Hepatocyte (in vitro differentiated cells): ENCODE results near the gene TMEM41A.

Source experiments
- EZH2 ChIP-seq: fragments of 200-600 bp; sonication (generic); IDR thresholded peaks from 2 replicates; pipeline ENCODE4 v1.6.1; 2016; ENCODE audit warnings: antibody characterized with exemption, mild to moderate bottlenecking, borderline replicate concordance
- EZH2phosphoT487 ChIP-seq: fragments of 200-600 bp; sonication (generic); IDR thresholded peaks from one replicate; pipeline ENCODE4 v1.6.1; 2018; ENCODE audit warnings: antibody characterized with exemption, mild to moderate bottlenecking, low read depth, moderate library complexity; ENCODE audit not compliant: unreplicated experiment, severe bottlenecking
- TF ChIP-seq, protein P1 (sequence below): fragments of 200-600 bp; sonication (generic); IDR thresholded peaks from 2 replicates; pipeline ENCODE4 v1.5.1; 2016; ENCODE audit warnings: antibody characterized with exemption, mild to moderate bottlenecking; ENCODE audit not compliant: poor library complexity

DNA sequence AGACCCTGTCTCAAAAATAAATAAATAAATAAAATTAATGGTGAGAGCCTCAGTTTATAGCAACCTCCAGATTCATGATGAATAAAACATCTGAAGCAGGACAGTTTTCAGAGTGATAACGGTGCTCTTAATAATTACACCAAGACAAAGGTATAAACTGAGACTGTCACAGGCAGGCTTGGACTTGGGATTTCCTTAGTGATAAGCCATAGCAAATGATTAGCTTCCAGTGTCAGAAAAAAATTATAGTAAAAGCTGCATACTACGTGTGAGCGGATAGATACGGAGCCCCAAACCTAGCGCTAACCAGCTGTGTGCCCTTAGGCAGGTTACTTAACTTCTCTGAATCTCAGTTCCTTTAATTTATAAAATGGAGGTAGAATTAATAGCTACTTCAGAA lies 32.0 kb upstream of the TMEM41A start:
- TF ChIP-seq, protein P1, sequence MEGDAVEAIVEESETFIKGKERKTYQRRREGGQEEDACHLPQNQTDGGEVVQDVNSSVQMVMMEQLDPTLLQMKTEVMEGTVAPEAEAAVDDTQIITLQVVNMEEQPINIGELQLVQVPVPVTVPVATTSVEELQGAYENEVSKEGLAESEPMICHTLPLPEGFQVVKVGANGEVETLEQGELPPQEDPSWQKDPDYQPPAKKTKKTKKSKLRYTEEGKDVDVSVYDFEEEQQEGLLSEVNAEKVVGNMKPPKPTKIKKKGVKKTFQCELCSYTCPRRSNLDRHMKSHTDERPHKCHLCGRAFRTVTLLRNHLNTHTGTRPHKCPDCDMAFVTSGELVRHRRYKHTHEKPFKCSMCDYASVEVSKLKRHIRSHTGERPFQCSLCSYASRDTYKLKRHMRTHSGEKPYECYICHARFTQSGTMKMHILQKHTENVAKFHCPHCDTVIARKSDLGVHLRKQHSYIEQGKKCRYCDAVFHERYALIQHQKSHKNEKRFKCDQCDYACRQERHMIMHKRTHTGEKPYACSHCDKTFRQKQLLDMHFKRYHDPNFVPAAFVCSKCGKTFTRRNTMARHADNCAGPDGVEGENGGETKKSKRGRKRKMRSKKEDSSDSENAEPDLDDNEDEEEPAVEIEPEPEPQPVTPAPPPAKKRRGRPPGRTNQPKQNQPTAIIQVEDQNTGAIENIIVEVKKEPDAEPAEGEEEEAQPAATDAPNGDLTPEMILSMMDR, result no peak
- TF ChIP-seq EZH2 (no peak), EZH2phosphoT487 (no peak)
